ENCODE measurements around the gene BIN1. TPM values are rescaled to one million over a fixed set of nuclear protein-coding genes. Genes with fewer than 3 reads are reported as not detected.

BIN1 gene
- total RNA-seq, 1 donor from 2014 or later: 50.2 TPM

- Mint-ChIP-seq H3K36me3 (ENCODE audit: low read depth, unreplicated experiment) (peaks cover 7% of the 10 kb centered on the region), H3K9me3 (ENCODE audit: unreplicated experiment) (no peaks in the 10 kb centered on the region), H3K4me3 (ENCODE audit: unreplicated experiment) (no peak overlapping the region), H3K27me3 (ENCODE audit: low read depth, unreplicated experiment) (no peaks in the 10 kb centered on the region), H3K4me1 (ENCODE audit: low read depth, unreplicated experiment) (peaks cover 17% of the 10 kb centered on the region), H3K27ac (ENCODE audit: unreplicated experiment) (no peak overlapping the region)
- FAIRE-seq: no peak
- Histone ChIP-seq H3K79me2 (ENCODE audit: insufficient read depth, low read length) (no peaks in the 10 kb centered on the region), H2AFZ (ENCODE audit: low read depth, low read length) (no peak overlapping the region), H3K27me3 (ENCODE audit: insufficient read depth, low read length) (no peaks in the 10 kb centered on the region), H3K4me2 (ENCODE audit: low read length) (no peak overlapping the region), H3K36me3 (ENCODE audit: insufficient read depth, low read length) (no peaks in the 10 kb centered on the region), H3K4me1 (ENCODE audit: insufficient read depth, low read length) (peaks cover 22% of the 10 kb centered on the region), H3K4me3 (ENCODE audit: insufficient read depth, low read depth, low read length) (no peak overlapping the region), H3K9ac (ENCODE audit: low read length) (no peak overlapping the region), H4K20me1 (ENCODE audit: insufficient read depth, low read length) (no peaks in the 10 kb centered on the region), H3K27ac (ENCODE audit: low read depth, low read length) (no peak overlapping the region), H3K9me3 (ENCODE audit: insufficient read depth, low read depth, low read length) (no peaks in the 10 kb centered on the region)
- DNase-seq (ENCODE audit: low read depth): no peak
- no peak for TF ChIP-seq CTCF (IDR thresholded peaks at IDR 0.05; ENCODE audit: insufficient read depth, low read depth, low read length)
- no peak for TF ChIP-seq EZH2 (IDR thresholded peaks at IDR 0.05; ENCODE audit: insufficient read depth, low read length)
Observed at GRCh38 chr2:127061375-127062273, 45.3 kb downstream of the BIN1 start.

GRCh38 chr2:127060264-127060945 is 46.5 kb downstream of the BIN1 start:
- Histone ChIP-seq H3K4me3 (ENCODE audit: insufficient read depth, low read depth, low read length) (no peak overlapping the region), H3K27ac (ENCODE audit: low read depth, low read length) (no peak overlapping the region), H3K9ac (ENCODE audit: low read length) (no peak overlapping the region), H3K36me3 (ENCODE audit: insufficient read depth, low read length) (no peaks in the 10 kb centered on the region), H3K4me1 (ENCODE audit: insufficient read depth, low read length) (peaks cover 16% of the 10 kb centered on the region), H3K9me3 (ENCODE audit: insufficient read depth, low read depth, low read length) (no peaks in the 10 kb centered on the region), H3K79me2 (ENCODE audit: insufficient read depth, low read length) (no peaks in the 10 kb centered on the region), H2AFZ (ENCODE audit: low read depth, low read length) (no peak overlapping the region), H4K20me1 (ENCODE audit: insufficient read depth, low read length) (no peaks in the 10 kb centered on the region), H3K4me2 (ENCODE audit: low read length) (no peak overlapping the region), H3K27me3 (ENCODE audit: insufficient read depth, low read length) (no peaks in the 10 kb centered on the region)
- no peak overlapping the region for H3K4me3 Mint-ChIP-seq (ENCODE audit: unreplicated experiment)
- peaks cover 12% of the 10 kb centered on the region for H3K4me1 Mint-ChIP-seq (ENCODE audit: low read depth, unreplicated experiment)
- peaks cover 9% of the 10 kb centered on the region for H3K36me3 Mint-ChIP-seq (ENCODE audit: low read depth, unreplicated experiment)
- no peak for TF ChIP-seq CTCF (IDR thresholded peaks at IDR 0.05; ENCODE audit: insufficient read depth, low read depth, low read length)
- TF ChIP-seq EZH2 (IDR thresholded peaks at IDR 0.05; ENCODE audit: insufficient read depth, low read length): no peak
- FAIRE-seq (no peak), DNase-seq (ENCODE audit: low read depth) (no peak)
- no peaks in the 10 kb centered on the region for H3K9me3 Mint-ChIP-seq (ENCODE audit: unreplicated experiment)
- H3K27ac Mint-ChIP-seq (ENCODE audit: unreplicated experiment): no peak overlapping the region
- no peaks in the 10 kb centered on the region for H3K27me3 Mint-ChIP-seq (ENCODE audit: low read depth, unreplicated experiment)

Measured in astrocyte (in vitro differentiated cells and primary cell).